ENCODE measurements around the gene AMBRA1.
"Not testable (repeated sequence)": the region's sequence is repeated elsewhere in the genome, so short reads cannot be mapped to it uniquely, and the experiment has no call there.

AMBRA1 gene

DNA sequence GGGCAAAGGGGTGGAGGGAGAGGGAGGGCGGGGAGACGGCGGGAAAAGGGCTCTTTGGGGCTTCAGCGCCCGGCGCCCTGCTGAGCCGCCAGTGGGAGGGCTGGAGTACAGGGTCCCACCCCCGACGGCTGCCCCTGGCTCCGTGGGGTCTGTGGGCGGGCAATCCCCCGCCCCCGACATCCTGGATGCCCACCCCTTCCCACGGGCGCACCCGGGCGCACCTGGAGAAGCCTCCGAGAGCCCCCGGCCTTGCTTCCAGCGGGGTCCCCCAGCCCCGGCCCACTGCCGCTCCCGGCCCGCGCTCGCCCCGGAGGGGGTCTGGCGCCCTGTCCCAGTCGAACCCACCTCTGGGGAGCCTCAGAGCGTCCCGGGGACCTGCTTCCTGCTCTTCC, 202.6 kb downstream of the AMBRA1 start:
- no peak for FAIRE-seq

DNA sequence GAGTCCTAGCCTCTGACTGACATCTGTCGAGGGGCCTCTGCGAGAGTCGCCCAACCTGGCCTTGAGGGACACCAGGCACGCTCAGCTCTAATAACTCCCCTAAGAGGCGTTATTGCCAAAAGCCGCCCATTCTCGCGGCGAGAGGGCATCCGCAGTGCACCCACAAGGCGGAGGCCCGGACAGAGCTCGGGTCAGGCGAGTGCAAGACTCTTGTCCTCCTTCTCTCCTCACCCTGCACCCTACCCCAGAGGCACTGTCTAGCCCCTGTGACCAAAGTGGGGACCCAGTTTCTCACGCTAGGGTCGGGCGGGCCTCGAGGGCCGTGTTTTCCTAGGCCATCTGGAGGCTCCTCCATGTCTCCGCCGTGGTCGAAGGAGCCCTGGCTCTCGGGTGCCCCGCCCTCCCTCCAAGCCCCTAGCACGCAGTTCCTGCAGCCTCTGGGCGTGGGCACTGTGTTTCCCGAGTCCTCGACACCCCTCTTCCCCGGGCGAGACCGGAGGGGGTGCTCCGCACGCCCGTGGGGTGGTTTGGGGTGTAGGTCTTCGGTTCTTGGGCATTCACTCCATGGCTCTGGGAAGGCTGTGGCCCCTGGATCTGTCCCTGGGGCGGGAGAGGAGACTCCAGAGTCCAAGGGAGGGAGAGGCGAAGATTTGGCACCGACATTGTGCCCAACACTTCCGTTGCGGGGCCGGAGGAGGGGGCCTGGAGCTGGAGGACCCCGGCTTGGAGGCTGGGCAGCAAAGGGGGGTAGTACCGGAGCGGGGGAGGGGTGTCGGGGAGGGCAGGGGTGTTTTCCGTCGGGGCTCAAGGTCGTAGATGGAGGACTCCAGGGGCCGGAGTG, 203.3 kb downstream of the AMBRA1 start:
- FAIRE-seq = no peak

DNA sequence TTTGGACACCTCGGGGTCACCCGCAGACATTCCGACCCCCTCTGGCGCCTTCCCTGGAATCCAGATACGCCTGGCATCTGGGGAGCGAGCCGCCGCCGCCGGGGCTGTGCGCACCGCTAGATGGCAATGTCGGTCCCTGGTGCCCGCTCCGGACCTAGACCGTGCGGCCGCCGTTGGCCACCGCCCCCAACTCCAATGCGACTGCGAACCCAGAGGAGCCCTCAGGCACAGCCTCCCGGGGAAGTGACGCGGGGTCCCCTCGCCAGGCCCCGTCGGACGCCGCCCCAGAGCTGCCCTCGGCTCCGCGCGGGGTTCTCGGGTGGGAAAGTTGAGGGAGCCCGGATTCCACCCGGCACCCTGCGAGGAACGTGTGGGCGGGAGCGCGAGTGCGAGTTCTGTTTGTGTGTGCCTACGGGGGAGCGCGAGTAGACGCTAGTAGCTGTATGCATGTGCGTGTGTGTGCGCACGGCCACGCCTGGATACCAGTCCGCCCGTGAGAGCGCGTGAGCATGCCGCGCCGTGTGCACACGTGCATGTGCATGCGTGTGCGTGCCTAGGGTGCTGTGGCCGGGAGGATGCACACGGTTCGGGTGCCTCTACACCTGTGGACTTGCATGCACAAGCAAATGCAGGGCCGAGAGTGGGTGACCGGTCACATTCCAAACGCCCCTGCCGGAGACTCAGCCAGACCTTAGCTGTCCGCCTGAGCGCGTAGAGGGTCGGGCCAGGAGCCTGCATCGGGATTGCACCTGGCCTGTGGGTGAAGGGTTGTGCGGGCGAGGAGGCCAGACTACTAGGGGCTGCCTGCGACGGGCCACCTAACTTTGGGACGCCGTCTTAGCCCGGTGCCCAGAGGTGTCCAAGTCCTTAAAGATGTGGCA, 204.1 kb downstream of the AMBRA1 start:
- FAIRE-seq = no peak

DNA sequence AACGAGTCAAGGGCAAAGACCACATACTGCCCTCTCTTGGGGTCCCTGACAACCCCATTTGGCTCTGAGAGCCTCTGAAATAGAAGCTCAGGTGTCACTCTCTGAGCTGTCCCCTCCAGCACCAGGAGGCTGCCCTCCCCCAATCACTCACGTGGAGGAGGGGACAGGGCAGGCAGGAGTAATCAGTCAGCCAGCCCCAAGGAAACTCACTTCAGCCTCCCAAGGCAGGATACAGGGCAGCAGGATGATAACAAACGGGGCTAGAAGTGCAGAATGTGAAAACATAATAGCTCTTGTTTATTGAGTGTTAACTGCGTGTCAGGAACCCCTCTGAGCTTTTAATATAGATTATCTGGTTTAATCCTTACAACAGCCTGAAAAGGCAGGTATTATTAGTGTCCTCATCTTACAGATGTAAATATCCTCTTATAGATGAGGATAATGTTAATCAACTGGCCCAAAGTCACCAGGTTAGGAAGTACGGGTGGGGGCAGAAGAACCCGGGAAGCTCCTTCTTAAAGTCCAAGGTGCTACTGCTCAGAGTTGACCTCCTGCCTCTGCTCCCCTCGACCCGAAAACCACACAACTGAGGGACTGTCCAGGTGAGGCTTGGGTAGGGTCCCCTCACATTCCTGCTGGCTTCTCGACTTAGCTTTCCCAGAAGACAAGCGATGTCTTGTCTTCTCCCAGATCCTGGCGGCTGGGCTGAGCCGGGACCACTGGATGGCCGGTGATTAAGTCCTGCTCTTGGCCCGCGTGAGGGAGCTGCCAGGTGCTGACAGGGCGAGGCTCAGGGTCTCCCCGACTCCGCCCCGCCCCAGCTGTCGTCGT, 205.0 kb downstream of the AMBRA1 start:
- no peak for FAIRE-seq

DNA sequence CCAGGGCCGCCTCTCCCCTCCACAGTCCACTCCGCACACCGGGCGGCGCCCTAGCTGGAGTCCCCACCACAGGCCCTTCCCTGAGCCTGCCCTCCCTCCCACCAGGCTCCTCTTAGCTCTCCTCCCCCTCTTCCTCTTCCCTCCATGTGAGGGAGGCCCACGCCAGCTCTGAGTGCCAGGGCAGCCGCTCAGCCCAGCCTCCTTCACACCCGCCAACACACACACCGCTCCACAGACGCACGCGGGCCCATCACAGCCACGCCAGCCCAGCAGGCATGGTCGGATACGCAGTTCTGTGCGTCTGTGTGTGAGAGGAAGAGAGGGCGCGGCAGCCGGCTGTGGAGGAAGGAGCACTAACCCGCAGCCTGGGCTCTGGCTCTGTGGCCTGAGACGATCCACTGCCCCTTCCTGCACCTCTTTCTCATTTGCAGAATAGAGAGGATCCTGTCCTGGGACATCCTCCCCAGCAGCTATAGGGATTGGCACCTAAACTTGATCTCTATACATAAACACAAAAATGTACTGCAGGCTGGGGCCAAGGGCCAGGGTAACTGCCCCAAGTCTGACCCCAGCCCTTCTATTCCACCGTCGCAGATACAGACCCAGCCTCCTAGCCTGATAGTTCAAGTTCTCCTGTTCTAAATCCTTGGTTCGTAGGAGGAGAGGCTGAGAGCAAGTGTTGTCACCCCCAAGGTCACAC, 205.8 kb downstream of the AMBRA1 start:
- FAIRE-seq = no peak

DNA sequence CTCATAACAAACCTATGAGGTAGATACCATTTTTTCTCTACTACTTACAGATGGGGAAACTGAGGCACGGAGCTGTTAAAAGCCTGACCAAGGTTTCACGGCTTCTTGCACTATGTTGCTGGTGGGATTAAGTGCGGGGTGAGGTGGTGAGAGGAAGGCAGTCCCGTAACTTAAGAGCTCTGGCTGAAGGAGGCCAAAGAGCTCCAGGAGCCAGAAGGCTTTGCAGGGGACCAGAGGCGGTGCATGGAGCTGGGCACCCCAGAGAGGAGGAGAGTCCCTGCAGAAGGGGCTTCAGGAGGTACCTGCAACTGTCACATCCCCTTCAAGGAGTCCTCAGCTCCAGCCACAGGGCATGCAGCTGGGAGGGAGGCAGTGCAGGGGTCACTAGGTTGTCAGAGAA, 206.4 kb downstream of the AMBRA1 start:
- no peak for FAIRE-seq

DNA sequence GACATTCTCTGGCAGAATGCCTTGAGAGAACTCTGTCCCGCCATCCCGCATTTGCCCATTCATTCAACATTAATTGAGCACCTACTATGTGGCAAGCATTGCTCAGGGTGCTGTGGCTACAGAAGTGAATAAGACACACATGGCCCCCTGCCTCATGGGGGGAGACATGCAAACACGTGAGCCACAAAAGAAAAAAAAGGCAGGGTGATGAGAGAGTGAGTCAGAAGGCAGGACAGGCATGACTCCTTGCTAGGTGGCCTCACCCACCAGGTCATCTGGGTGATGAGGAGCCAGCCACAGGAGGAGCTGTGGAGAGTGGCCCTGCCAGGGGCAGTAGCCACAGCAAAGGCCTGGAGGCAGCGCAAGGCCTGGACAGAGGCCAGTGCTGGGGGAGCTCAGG, 207.1 kb downstream of the AMBRA1 start:
- no peak for FAIRE-seq

- FAIRE-seq = no peak
These were observed 207.7 kb downstream of the AMBRA1 start for GRCh38 chr11:46386005-46386578.

GRCh38 chr11:46385169-46386004, 208.4 kb downstream of the AMBRA1 start:
- no peak for FAIRE-seq

DNA sequence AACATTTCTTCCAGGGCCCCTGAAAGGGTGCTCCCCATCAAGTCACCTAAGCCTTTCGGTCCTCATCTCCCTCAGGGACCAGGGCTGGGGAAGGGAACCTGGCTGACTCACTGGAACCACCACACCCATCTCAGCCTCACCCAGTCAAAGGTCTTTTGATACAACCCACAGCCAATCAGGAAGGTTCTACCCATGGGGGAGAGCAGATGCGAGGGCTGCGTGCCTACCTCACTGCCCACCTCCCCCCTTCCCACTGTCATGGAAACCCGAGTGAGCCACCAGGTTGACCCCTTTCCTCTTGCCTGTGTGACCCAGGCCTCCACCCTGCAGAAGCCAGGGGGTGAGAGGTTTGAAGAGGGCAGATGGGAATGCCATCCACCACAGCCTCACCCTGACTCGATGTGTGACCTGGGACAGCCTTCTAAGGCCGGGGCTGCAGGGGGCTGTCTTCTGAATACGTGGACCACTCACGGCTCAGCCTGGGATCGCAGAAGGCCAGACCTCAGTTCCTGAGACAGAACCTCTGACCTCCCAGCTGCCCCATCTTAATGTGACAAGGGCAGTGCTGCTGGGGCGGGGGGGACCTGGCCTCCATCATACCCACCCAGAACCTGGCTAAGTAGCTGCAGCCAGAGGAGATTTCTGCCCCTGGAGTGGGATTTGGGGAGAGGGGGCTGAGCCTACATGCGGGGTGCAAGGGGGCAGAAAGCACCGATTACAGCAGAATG, 209.7 kb downstream of the AMBRA1 start:
- no peak for FAIRE-seq

DNA sequence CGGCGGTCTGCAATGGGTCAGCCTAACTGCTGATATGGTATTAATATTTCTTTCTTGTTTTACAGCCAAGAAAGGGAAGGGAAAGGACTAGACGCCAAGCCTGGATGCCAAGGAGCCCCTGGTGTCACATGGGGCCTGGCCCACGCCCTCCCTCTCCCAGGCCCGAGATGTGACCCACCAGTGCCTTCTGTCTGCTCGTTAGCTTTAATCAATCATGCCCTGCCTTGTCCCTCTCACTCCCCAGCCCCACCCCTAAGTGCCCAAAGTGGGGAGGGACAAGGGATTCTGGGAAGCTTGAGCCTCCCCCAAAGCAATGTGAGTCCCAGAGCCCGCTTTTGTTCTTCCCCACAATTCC, 210.4 kb downstream of the AMBRA1 start:
- no peak for FAIRE-seq

GRCh38 chr11:46382646-46383403, 211.0 kb downstream of the AMBRA1 start:
- no peak for FAIRE-seq

DNA sequence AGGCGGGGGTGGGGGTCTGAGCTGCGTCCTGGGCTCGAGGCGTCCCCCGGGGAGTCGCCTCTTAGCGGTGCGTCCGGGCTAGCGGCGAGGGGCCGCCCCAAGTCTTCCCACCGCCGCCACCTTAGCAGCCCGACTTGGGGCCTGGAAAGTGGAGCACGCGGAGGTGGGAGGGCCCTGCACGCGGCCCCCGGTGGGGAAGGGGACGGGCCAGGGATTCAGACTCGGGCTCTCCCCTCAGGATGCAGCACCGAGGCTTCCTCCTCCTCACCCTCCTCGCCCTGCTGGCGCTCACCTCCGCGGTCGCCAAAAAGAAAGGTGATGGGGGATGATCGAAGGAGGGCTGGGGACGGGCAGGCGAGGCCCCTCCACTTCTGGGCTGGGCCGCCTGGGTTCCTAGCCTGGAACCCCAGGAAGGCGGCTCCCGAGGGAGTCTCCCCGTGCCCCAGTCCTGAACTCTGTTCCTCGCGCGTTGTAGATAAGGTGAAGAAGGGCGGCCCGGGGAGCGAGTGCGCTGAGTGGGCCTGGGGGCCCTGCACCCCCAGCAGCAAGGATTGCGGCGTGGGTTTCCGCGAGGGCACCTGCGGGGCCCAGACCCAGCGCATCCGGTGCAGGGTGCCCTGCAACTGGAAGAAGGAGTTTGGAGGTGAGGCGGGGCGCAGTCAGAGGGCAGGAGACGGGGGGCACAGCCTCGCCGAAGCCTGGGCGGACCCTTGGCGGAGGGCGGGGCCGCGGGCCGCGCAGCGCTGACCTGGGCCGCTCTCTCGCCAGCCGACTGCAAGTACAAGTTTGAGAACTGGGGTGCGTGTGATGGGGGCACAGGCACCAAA, 211.8 kb downstream of the AMBRA1 start:
- FAIRE-seq = no peak

DNA sequence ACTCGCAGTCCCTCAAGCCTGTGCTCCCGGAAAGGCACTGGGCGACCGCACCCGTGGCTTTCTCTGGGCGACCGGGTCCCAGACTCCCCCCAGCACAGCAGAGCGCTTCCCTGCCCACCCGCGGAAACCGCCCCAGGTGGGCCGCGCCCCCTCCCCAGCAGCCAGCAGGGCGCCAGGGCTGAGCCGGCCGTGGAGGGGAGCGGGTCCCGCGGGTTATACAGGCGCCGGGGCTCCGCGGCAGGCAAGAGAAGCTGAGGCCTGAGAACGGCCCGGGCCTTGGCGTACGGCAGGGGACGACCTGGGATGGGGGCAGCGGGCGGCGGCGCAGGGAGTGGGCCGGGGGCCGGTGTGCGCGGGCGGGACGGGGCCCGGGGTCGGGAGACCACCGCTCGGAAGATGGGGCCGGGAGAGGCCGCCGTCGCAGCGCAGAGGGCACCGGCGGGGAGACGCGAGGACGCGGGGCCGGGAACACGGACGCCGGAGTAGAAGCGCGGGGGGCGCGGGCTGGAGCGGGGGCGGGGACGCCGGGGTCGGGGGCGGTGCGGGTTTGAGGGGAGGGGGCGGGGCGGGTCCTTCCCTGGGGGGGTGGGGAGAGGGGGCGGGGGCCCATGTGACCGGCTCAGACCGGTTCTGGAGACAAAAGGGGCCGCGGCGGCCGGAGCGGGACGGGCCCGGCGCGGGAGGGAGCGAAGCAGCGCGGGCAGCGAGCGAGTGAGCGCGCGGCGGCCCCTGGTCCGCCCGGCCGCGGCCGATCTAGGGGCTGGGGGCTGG, 212.6 kb downstream of the AMBRA1 start, which contains the start of gene MDK:
MDK (plus strand) TSS at position 622 of the 771 bp plus-strand sequence. CDS start 389 bp downstream, outside the sequence.
- no peak for FAIRE-seq

DNA sequence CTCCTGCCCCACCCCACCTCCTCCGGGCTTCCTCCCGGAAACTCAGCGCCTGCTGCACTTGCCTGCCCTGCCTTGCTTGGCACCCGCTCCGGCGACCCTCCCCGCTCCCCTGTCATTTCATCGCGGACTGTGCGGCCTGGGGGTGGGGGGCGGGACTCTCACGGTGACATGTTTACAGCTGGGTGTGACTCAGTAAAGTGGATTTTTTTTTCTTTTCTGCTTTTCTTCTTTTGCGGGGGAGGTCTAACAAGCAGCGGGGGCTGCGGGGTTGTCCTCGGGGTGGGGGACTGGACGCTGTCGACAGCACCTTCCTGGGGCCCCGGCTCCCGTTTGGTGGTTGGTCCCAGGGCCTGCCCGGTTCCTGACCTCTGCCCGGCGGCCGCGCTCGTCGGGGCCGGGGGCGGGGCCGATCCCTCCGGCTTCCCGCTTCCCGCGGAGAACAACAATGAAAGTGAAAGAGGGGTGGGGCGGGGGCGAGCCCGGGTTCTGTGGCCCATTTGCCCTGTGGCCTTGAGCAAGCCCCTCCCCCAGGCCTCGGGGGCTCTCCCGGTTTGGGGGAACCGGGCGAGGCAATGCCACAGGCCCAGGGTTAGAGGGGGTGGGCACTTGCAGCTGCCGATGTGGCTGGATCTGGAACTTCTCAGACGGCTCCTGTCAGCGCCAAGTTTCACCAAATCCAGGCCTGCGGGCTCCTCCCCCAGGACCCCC, 213.3 kb downstream of the AMBRA1 start:
- FAIRE-seq = no peak

GRCh38 chr11:46379482-46380293, 214.1 kb downstream of the AMBRA1 start:
- FAIRE-seq = not testable (repeated sequence)
